HG03432 (cell line): Measurements from ENCODE around the gene AFF3.

Source experiments
- ATAC-seq: cut with Tn5 transposase; IDR thresholded peaks from one replicate; pipeline ENCODE4 v1.9.1; 2021; ENCODE audit warnings: mild to moderate bottlenecking, moderate library complexity; ENCODE audit not compliant: unreplicated experiment

The AFF3 gene

DNA sequence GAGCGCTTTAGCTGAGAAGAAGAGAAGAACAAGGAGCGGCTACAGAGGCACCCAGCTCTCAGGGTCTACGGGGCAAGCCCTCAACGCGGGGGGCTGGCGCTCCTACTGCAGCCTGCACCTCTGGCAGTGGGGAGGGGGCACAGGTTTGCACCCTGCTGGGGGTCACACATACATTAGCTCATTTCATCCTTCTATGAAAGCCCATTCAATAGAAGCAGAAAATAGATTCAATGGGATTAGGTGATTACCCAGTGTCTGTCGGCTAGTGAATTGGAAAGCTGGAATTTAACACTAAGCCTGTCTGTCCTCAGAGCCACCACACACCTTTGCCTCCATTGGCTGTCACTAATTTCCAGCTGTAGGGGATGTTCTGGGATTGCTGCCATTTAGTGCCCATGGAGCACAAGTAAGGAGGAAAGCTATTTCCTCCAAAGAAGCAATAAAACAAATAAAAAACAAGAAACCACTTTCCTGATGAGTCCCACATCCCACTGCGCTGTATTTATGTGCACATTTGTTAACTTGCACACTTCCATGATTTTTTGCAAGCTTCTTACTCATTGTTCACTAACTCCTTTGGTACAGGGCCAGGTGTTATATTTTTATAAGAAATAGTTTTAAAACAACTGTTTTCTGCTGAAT is 333.0 kb downstream of the AFF3 start:
- no peak for ATAC-seq

DNA sequence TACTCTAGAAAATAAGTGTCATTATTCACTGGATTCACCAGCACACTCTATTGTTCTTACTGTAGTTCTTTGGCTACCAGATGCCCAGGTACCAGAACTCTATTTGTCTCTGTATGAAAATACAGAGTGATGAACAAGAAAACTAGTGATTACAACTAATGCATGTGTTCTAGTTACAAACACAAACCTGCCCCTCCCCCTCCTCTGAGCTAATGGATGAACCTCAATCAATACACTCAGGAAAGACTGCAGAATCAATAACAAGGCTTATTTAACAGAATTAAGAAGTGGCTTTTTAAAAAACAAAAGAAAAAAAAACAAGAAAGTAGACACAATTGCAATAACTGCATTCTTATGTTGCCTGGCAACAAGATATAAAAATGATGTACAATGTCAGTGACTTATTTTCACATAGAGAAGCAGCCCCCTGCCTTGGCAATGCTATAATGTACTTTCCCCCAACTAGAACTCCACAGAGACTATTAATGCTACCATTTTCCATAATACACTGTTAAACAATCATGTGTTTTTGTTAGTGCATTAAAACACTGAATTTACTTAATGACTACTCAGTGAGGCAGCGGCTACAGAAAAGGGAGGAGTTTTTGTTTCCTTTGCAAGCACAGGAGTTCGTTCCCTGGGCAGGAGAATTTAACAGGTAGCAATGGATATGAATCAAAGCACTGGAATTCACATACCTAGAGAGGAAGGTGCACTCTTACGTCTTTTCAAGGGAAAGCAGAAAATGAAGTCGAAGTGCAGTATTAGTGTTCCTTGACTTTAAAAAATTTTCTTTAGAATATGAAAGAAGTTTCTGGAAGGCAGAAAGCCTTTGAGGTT is 333.8 kb downstream of the AFF3 start:
- ATAC-seq: no peak

DNA sequence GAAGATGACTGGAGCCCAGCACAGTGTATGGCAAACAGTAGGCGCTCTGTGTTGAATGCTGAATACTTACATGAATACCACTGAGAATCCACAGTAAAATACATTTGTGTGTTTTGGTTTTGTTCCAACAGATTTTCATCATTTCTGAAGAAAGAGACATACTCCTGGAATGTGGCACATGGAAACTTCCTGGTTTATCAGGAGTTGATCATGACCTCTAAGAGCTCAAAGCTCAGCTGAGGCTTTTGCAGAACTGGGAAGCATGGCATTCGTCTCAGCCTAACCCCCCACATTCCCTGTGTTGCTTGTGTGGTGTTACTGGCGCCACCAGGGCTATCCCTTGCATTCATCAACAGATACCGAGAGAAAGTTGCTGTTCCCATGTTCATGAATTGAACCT is 335.6 kb downstream of the AFF3 start:
- no peak for ATAC-seq

DNA sequence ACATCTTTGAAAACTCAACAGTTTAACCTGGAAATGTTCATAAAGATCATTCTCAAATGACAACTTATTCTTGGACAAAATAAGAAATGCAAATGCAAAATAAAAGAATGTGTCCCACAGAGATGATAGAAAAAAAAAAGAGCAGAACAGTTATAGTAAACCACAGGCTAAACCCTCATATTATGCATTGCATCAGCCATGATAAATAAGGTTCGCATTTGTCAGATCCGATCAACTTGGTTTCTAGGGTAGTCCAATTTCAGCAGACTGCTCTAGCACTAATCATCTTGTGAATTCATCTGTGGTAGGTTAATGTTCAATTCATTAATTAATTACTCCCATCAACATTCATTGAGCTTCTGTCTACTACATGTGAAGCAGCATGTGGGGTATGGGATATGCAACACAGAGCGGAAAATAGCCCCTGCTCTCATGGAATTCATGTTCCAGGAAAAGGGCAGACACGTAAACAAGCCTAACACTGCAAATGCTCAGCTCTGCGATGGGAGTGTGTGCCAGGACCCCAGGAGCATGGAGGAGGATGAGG is 336.4 kb downstream of the AFF3 start:
- no peak for ATAC-seq

DNA sequence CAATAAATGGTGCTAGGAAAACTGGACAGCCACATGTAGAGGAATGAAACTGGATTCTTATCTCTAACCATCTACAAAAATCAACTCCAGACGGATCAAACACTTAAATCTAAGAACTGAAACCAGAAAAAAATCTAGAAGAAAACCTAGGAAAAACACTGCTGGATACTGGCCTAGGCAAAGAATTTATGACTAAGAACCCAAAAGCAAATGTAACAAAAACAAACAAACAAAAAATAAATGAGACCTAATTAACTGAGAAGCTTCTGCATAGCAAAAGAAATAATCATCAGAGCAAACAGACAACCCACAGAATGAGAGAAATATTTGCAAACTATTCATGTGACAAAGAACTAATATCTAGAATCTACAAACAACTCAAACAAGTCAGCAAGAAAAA is 338.5 kb downstream of the AFF3 start:
- ATAC-seq: no peak

DNA sequence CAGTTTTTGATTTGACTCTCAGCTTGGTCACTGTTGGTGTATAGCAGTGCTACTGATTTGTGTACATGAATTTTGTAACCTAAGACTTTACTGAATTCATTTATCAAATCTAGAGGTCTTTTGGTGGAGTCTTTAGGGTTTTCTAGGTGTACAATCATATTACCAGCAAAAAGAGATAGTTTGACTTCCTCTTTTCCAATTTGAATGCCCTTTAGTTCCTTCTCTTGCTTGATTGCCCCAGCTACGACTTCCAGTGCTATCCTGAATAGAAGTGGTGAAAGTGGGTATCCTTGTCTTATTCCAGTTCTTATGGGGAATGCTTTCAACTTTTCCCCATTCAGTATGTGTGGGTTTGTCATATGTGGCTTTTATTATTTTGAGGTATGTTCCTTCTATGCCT is 339.7 kb downstream of the AFF3 start:
- no peak for ATAC-seq

DNA sequence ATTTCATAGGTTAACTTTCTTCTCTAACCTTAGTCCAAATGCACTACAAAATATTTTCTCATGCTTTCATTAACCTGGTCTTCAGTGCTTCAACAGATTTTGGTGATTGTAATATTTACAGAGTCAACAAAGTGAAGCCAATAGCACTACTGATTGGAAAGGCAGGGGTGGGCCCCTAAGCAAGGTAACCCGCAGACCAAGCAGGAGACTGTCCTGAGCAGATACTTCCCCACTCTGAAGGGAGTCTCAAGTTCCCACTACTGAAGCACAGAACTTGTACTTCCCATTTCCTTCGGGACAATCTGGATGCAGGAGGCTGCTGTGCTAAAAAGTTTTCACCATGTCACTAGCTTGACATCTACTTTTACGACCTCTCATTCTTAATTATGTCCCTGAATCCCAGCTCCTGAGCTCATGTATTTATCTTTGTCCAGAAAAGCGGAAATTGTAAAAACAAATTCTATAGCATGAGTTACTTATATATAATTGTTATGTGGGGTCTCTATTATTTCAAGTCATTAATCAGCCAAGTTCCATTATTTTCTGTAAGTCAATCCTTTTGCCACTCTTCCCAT is 341.0 kb downstream of the AFF3 start:
- no peak for ATAC-seq

DNA sequence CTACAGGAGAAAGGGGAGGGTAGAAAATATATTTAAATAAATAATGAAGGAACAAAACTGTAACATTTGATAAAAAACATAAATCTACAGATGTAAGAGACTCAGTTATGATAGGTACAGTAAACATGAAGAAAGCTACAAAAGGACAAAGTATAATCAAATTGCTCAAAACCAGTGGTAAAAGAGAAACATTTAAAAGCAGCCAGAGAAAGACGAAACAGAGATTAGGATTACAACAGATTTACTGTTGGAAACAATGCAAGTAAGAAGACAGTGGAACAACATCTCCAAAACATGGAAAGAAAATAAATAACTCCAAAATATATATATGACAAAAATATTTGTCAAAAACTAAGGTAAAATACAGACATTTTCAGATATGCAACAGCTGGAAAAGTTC is 344.9 kb downstream of the AFF3 start:
- ATAC-seq: no peak

DNA sequence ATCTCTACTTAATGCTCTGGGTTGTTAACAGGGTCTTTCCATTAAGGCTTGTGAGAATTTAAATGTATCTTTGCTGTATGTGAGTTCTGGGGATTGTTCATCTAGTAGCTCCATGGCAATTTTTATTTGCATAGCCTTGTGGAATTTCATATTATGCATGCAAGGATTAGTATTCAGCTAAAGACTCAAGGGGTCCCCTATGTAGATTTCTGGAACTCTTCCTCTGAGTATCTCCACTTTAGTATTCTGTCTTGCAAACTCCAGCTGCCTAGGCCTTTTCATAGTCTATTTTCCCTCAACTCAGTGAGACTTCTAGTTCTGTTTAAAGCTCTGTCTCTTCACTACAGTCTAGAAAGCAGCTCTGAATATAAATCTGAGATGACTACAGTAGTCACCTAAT is 348.0 kb downstream of the AFF3 start:
- no peak for ATAC-seq

DNA sequence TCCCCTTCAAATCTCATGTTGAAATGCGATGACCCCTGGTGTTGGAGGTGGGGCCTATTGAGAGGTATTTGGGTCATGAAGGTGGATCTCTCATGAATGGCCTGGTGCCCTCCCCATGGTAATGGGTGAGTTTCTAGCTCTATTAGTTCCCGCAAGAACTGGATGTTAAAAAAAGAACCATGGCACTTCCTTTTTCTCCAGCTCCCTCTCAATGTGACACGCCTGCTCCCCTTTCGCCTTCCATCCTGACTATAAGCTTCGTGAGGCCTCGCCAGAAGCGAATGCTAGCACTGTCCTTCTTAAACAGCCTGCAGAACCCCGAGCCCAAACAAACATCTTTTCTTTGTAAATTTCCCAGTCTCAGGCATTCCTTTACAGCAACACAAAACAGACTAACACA is 349.4 kb downstream of the AFF3 start:
- no peak for ATAC-seq

DNA sequence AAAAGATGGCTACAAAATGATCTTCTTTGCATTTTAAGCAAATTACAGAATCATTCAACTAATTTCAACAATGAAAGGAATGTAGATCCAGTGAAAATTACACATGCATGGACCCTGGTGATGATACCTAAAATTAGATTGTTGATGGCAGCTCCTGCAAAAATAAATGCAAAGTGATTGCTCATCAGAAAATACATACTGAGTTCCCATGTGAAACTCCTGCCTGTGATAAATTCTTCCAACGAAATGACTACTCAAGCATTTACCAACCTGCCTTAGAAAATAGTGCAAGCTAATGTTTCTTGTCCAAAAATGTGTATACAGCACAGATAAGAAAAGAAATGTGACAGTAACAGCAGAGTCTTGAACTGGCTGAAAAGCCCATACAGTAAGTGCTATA is 352.5 kb downstream of the AFF3 start:
- no peak for ATAC-seq

DNA sequence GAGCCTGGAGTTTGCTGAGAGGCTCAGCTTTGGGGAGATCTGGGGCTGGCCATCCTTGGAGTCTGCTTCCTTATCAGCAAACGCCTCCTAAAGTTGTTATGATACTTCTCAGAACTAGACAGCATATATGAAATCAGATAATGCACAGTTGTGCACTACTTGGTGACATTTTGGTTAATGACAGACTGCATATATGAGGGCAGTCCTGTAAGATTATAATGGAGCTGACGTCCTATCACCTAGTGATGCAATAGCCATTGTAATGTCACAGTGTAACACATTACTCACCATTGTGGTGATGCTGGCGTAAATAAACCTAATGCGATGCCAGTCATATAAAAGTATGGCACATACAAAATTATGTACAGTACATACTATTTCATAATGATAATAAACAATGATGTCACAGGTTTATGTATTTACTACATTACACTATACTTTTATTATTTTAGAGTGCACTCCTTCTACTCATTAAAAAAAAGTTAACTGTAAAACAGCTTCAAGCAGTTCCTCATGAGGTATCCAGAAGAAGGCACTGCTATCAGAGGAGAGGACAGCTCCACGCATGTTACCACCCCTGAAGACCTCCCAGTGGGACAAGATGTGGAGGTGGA is 354.5 kb downstream of the AFF3 start:
- no peak for ATAC-seq

DNA sequence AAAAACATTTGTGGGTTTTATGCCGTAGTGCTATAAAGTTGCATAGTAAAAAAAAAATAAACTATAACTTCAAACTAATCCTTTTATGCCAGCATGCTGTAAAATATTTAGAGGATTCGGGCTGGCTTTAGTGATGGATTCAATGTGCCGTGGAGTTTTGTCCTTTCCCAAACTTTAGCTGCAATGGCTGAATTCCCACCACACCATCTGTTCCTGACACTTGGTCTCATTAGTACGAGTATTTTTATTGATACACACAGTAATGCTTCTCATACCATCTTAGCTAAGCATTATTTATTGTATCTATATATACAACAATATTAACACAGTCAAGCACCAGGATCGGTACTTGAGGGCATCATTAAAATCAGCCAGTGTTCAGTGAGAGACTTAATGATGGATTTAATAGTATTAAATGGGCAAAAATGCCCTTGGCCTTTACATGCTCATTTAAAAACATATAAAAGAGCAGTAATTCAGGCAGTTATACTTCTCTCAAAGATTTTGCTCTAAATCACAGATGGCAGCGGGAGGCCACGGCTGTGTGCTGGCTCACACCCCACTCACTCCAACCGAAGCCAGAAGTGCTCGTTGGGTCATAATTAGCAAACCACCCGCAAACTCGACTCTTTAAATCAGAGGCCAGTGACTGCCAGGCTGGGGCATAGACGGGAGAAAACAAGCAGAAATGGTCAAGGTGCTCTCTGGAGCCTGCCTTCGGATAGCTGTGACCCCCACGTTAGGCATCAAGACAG is 355.6 kb downstream of the AFF3 start:
- ATAC-seq: no peak

DNA sequence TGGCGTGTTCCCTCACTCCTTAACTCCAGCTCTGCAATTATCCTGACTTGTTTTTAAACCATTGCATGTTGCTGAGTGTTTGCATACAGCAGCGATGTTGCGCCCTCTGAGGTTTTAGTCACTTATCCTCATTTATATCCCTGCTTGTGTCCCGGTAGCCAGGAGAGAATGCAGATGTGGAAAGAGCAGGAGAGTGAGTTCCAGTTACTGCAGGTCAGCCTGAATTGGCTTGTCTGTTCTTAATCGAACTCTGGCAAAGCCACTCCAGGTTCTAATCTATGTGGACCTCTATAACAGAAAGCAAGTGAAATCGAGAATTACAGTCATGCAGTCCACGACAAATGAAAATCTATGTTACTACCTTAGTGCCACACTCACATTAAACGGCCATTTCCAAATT is 357.4 kb downstream of the AFF3 start:
- ATAC-seq: no peak

DNA sequence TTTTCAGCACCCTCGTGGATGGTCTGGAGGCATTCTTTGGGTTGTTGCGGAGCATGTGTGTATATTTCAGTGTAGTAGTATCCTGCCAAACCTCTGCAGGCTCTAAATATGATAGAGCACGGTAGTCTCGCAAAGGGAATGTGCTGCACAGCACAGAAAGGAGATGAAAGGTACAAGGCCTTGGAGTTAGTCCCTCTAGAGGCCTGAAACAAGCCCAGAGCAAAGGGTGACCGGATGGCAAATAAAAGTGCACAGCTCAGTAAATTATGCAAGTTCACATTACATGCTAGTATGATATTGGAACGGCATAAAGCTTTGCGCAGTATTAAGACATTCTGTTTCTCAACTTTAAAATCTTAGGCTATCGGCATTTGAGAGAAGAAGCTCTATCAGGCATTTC is 358.1 kb downstream of the AFF3 start:
- ATAC-seq: no peak

DNA sequence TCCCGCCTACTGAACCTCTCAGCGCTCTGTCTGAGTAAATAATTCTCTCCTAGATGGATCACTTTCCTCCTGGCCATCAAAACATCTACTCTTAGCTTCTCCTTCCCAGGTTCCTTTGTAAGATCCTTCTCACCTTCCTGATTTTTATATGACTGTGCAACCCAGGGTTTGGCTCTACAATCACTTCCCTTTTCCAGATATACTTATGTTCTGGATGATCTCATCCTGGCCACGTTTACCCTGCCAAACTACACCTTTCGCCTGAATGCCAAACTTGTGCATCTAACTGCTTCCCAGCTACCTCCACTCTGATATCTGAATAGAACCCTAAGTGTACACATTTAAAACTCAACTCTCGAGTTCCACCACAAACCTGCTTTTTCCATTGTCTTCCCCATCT is 362.1 kb downstream of the AFF3 start:
- no peak for ATAC-seq

DNA sequence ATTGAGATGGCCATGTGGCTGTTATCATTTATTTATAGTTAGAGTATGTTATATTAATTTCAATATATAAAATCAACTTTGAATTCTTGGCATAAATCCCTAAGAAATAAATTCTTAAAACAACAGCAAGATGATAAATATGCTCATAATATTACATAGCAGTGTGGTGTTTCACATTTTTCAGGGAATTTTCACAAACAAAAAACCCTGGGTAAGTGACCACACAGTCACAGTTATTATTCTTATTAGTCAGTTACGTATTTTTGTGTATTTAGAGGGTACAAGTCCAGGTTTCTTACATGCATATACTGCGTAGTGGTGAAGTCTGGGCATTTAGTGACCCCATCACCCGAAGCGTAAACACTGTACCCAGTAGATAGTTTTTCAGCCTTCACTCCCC is 363.1 kb downstream of the AFF3 start:
- ATAC-seq: no peak

DNA sequence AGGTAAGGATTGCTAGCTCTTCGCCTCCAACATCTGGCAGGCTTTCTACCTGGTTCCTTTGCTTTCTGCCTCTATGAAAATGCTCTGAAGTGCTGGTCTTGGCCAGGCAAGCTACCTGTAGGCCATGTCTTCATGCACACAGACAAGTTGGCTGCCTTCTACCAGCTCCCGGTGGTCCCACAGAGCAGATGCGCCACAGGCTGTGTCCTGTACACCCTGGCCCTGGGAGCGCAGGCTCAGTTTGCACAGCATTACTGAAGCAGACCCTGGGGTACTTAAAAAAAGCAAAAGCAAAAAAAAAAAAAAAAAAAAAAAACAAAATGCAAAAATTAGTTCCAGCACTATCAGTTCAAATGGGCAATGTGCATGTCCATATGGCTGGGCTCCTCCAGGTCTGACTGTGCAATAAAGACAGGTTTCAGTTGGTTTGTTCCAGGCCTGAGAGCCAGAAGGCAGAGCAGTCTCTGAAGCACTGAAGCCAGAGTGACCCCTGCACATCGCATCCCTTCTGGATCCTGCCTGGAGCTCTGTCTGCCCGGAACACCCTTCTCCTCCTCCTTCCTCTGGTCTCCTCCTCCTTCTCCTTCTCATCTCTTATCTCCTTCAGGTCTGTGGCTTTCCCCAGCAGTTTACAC is 364.6 kb downstream of the AFF3 start:
- ATAC-seq: no peak

DNA sequence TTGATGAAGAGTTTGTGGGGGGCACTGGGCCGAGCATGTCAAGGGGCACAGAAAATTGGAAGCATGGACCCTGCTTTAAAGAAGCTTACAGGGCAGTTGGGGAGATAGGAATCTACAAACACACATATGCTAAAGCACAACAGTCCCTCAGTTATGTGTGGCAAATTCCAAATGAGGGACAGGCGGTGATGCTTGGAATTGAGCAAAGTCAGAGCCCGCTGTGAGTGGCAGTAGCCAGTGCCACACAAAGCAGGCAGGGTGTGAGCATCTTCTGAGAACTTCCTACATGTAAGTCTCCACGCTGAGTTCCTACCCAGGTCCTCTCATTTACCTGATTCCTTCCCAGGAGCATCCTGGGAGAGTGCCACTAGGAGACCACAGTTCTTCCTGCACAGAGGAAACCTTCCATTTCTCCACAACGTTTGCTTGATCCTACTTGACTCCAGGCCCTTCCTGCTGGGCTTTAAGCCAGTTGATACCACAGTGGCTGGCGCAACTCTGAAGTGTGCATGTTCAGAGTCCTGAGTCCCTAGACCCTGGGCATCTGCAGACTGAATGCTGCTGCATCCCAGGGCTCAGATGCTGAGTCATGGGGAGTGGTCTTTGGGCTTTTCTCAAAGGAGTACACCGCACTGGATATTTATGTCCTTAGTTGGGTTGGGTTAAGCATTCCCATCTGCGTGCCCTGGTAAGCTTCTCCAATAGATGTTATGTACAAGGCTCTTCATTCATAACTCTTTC is 365.3 kb downstream of the AFF3 start:
- no peak for ATAC-seq
